ENCODE results near the gene RALGAPA1.

GRCh38 chr14:35492569-35493014, 316.5 kb downstream of the RALGAPA1 start:
- TF ChIP-seq CTCF (conservative IDR thresholded peaks at IDR 0.05; ENCODE audit: low read length) (no peak), EZH2phosphoT487 (IDR thresholded peaks at IDR 0.05; ENCODE audit: borderline replicate concordance, low read depth, low read length) (no peak)
